DMS114 treated with DMSO at 0.1 percent for 48 hours (cell line): ENCODE data around the gene PRKCE.

Experiments used
- DNase-seq: peaks from one replicate; lab custom pipeline; 2025; ENCODE audit not compliant: unreplicated experiment; lab: John Stamatoyannopoulos, UW

Gene PRKCE

DNA sequence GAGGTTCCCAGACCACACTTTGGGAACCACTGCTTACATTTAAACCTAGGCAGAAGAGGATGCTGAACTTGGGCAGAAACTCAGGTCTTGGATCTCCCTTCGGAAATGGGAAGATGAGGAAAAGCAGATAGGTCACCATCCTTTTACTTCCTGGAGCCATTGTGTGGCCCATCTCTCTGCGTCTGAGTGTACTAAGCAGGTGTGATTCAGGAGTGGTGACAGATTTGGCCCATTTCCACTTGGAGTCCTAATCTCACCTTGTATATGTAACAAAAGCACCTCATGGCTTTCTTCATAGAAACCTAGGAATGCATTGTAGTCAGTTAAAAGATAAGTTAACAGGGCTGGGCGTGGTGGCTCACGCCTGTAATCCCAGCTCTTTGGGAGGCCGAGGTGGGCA, 71.0 kb downstream of the PRKCE start:
- DNase-seq, result no peak

DNA sequence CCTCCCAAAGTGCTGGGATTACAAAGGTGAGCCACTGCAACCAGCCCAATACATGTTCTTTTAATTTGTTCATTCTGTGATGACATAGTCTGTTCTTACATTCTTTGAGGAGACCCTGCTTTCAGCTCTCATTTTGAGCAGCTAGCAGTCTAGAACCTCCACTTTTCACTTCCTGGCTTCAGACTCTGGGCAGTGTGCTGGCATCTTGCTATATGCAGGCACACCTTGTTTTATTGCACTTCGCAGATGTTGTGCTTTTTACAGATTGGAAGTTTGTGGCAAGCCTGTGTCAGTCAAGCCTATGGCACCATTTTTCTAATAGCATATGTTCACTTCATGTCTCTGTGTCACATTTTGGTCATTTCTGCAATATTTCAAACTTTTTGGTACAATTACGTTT, 72.4 kb downstream of the PRKCE start:
- DNase-seq, result no peak

DNA sequence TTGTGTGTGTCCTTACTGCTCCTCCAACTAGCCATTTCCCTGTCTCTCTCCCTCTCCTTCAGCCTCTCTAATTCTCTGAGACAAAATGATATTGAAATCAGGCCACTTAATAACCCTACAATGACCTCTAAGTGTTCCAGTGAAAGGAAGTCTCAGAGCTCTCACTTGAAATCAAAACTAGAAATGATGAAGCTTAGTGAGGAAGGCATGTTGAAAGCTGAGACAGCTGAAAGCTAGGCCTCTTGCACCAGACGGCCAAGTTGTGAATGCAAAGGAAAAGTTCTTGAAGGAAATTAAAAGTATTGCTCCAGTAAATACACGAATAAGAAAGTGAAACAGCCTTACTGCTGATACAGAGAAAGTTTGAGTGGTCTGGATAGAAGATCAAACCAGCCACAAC, 72.9 kb downstream of the PRKCE start:
- DNase-seq, result no peak

DNA sequence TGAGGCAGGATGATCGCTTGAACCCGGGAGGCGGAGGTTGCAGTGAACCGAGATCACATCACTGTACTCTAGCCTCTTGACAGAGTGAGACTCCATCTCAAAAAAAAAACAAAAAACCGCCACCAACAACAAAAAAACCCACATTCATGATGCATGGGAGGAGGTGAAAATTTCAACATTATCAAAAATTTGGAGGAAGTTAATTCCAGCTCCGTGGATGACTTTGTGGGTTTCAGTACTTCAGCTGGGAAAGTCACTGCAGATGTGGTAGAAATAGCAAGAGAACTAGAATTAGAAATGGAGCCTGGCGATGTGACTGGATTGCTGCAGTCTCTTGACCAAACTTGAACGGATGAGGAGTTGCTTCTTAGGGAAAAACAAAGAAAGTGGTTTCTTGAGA, 74.3 kb downstream of the PRKCE start:
- no peak for DNase-seq

DNA sequence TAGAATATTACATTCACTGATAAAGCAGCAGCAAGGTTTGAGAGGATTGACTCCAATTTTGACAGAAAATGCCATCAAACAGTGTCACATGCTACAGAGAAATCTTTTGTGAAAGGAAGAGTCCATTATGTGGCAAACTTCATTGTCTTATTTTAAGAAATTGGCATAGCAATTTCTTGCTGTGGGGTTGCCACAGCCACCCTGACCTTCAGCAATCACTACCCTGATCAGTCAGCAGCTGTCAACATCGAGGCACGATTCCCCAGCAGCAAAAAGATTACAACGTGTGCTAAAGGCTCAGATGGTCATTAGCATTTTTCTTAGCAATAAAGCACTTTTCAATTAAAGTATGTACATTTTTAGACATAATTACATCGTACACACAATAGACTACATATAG, 74.7 kb downstream of the PRKCE start:
- DNase-seq, result no peak

GRCh38 chr2:45728458-45728942, 77.0 kb downstream of the PRKCE start:
- no peak for DNase-seq

GRCh38 chr2:45729753-45730512, 78.5 kb downstream of the PRKCE start:
- no peak for DNase-seq

DNA sequence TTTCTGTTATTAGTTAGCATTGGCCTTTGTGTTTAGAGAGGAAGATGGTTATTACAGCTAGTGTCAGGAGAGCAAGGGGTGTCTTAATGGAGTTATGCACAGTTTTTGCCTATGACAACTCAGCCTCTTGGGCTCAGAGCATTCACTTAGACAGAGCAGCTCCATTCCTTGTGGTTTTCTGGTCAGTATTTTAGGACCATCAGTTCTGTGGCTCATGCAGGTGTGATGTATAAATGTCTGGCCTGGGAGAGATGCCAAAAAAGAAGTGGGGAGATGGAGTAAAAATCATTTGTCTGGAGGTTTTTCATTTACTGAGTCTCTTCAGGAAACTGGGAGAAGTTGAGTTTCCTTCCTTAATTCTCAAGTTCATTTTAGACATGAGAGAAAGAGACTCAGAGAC, 79.7 kb downstream of the PRKCE start:
- no peak for DNase-seq

GRCh38 chr2:45732436-45732835, 81.0 kb downstream of the PRKCE start:
- no peak for DNase-seq

DNA sequence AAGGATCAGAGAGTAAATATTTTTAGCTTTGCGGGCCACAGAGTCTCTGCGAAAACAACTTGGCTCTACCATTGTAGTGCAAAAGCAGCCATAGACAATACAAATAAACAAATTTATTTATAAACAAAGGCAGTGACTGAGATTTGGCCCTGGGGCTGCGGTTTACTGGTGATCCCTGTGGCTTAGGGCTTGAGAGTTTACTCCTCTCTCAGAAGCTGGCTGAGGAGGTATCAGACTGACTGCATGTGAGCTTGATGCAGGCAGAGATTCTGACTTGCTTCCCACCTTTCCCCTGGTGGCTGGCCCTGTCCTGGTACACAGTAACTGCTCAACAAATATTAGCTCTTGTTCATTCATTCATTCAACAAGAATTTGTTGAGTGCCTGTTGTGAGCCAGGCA, 81.5 kb downstream of the PRKCE start:
- no peak for DNase-seq

- DNase-seq, result no peak
Measured at GRCh38 chr2:45734336-45734735, 82.9 kb downstream of the PRKCE start.

DNA sequence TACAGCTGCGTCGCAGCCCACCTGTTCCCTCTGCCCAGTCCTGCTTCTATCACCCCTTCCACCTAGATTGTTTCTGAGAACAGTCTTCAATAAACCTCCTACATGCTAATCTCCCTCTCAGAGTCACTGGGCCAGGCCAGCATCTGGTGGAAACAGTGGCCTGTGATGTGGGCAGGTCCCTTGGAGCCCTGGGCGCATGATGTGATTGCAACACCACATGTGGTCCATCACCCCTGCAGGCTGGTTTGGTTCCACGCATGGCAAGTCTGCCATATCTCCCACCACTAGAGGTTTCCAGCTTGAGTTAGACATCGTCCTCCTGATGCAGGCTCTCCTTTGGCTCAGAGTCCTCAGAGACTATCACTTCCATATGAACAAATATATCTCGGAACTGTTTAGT, 83.5 kb downstream of the PRKCE start:
- DNase-seq, result no peak

GRCh38 chr2:45736757-45737704, 85.6 kb downstream of the PRKCE start:
- DNase-seq, result no peak

GRCh38 chr2:45739796-45740485, 88.5 kb downstream of the PRKCE start:
- DNase-seq, result no peak

DNA sequence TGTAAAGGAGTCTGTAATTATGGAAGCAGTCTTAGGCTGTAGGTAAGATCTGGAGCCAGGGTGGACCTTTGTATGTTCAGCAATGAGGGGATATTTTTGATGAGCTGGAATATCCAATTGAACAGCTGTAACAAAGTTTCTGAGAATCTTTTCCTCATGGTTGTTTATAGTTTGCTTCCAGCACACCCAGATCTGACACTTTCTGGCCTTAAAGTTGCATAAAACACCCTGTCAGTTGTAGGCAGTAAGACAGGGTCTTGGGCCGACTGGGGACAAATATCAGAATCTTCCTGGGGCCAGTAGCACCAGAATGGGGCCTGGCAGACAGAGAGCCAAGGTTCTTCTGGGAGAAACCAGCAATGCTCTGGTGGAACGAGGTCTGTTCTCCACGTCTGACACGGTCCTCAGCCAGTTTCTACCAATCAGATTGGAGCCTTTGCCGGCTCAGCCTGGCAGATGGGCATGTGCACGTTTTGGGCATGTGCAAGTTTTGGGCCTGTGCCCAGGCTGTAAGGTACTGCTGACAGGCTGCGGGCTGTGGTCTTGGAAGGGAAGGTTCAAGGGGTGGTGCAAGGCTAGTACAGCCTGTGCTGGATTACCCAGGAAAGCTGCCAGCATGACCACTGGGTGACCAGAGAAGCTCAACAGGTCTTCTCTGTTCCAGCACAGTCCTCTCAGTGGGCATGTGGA, 89.8 kb downstream of the PRKCE start:
- no peak for DNase-seq

DNA sequence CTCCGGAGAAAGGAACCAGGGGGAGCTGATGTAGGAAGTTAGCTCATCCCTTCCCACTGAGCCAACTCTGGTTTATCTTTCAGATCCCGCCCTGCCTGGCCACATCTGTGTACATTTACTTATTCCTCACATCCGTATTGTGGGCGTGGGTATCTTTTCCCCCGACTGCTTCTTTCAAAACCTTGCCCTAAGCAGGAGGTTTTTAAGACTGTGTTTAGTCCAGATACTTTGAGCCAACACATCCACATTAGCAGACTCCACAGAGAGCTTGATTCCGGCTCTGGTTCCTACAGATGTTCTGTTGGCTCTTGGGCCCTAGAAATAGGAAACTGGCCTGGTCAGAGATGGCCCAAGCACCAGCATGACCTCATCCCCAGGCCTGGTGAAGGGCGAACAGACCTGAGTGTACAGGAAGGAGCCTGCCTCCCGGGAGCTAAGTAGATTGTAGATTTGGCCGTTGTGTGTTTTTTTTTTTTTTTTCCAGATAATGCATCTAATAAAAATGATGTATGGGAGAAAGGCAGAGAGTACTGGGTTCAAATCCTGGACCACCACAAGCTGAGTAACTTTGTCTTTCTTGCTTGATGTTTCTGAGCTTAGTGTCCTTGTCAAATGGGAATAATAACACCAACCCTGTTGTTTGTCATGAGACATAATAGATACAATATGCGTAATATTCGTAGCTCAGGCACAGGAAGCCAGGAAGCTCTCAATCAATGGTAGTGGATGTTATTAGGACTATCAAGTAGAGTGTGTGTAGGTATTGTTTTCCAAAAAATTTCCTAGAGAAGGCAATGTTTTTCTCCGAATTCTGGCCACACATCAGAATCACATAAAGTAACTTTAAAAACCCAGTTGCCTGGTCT, 92.3 kb downstream of the PRKCE start:
- DNase-seq, result no peak

GRCh38 chr2:45745231-45745630, 93.8 kb downstream of the PRKCE start:
- DNase-seq, result no peak

DNA sequence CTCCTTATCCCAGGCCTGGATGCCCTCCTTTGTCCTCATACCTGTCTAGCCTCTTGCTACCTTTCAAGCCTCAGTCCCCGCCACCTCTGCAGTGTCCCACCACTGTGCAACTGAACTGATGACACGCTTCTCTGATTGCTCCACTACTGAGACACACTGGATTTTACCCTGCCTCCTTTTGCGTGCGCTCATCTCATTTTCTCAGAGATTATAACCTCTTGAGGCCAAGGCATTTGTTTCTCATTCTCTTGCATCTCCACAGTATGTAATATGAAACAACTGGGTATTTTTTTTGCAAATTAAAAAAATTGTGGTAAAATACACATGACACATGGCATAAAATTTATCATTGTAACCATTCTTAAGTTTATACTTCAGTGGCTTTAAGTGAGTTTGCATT, 95.4 kb downstream of the PRKCE start:
- DNase-seq, result no peak

GRCh38 chr2:45747363-45747762, 95.9 kb downstream of the PRKCE start:
- no peak for DNase-seq

DNA sequence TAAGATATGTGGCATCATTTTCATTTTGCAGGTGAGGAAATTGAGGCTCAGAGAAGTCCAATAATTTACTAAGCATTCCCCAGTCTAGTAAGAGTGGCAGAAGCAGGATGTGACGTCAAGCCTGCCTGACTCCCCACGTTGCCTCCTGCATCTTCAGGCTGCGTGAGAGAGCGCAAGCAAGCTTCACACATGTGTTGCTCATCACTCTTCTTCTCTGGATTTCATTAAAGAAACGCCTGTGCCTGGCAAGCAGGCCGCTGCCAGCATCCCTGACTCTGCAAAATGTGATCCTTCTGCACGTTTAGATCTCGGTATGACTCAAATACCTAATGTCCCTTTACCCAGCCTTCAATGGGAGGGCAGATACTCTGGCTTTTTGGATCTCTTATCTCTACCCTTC, 96.8 kb downstream of the PRKCE start:
- no peak for DNase-seq
